Gastroesophageal sphincter (tissue), 4 donors: ENCODE results near the gene THADA. TPM values are rescaled to one million over a fixed set of nuclear protein-coding genes. Genes with fewer than 3 reads are reported as not detected.
A peak's percentile ranks its signal among the peaks of the same experiment; 100 is the strongest.

ENCODE experiments used
- ATAC-seq: fragments of 150-250 bp; one replicate; pipeline ENCODE4 v1.9.1; 2016; ENCODE audit warnings: mild to moderate bottlenecking, moderate library complexity
- H3K27ac ChIP-seq, 4 donors: fragments of 200-600 bp; sonication (generic) in 3 of 4; 1 replicate in 3 of 4; 2 replicates in 1 of 4; pipeline ENCODE4 v1.5.1; 2016 to 2019
- H3K27me3 ChIP-seq: fragments of 200-600 bp; sonication (generic); one replicate; pipeline ENCODE4 v1.5.1; 2019
- H3K36me3 ChIP-seq, 2 donors: fragments of 200-600 bp; sonication (generic); one replicate each; pipeline ENCODE4 v1.5.1; 2019; ENCODE audit warnings: control low read depth in 1 of 2
- H3K4me1 ChIP-seq, 3 donors: fragments of 200-600 bp; sonication (generic); 1 replicate in 2 of 3; 2 replicates in 1 of 3; pipeline ENCODE4 v1.5.1; 2016 to 2019; ENCODE audit warnings: control low read depth in 2 of 3
- H3K4me3 ChIP-seq, 2 donors: fragments of 200-600 bp; sonication (generic); one replicate each; pipeline ENCODE4 v1.5.1; 2019; ENCODE audit warnings: mild to moderate bottlenecking in 1 of 2, moderate library complexity in 1 of 2
- H3K9me3 ChIP-seq, 3 donors: fragments of 200-600 bp; sonication (generic); one replicate each; pipeline ENCODE4 v1.5.1; 2017 to 2019; ENCODE audit warnings: control low read depth in 2 of 3
- CTCF ChIP-seq, 4 experiments: fragments of 200-600 bp in 2 of 4; fragments of 450-650 bp in 2 of 4; sonication (generic) in 1 of 4; IDR thresholded peaks; one replicate each; pipeline ENCODE4 v1.5.1; 2017 to 2019; ENCODE audit warnings: antibody characterized with exemption in 4 of 4, mild to moderate bottlenecking in 2 of 4, moderate library complexity in 2 of 4
- EP300 ChIP-seq: sonication (generic); formaldehyde crosslinking; IDR thresholded peaks from one replicate; pipeline ENCODE4 v1.6.1; 2017; ENCODE audit warnings: antibody characterized with exemption, mild to moderate bottlenecking
- POLR2A ChIP-seq, 2 donors: fragments of 450-650 bp; IDR thresholded peaks; one replicate each; pipeline ENCODE4 v1.6.1; 2017; ENCODE audit warnings: antibody characterized with exemption in 2 of 2, mild to moderate bottlenecking in 2 of 2, moderate library complexity in 1 of 2
- POLR2AphosphoS5 ChIP-seq: sonication (generic); formaldehyde crosslinking; IDR thresholded peaks from one replicate; pipeline ENCODE4 v1.6.1; 2017; ENCODE audit warnings: antibody characterized with exemption
- WGBS, 2 donors: methylation state at CpG; one replicate each; pipeline ENCODE4 v1.1.5; 2018; ENCODE audit warnings: low coverage in 1 of 2; 5-methylcytosine and 5-hydroxymethylcytosine counted together
- total RNA-seq, 4 donors: library from RNA; depleted of rRNA; stranded (reverse); fragments of >200 nt; gene quantifications; one replicate each; pipeline ENCODE4 v1.1.0, GENCODE V29; 2016

The THADA gene
- total RNA-seq, 4 donors from 2014 or later, result 19.7 to 34.4 (median 22.3) TPM

- no peak overlapping the region for H3K27ac ChIP-seq
- ATAC-seq, result no peak
- no peak overlapping the region for H3K4me3 ChIP-seq
- H3K9me3 ChIP-seq, result no peaks in the 10 kb centered on the region
- TF ChIP-seq EP300 (no peak), POLR2A (IDR thresholded peaks at IDR 0.05) (no peak), CTCF (IDR thresholded peaks at IDR 0.05) (no peak), POLR2AphosphoS5 (no peak)
- H3K36me3 ChIP-seq, result peaks cover 0 to 44% of the 10 kb centered on the region in 2 donors
- peaks cover 4 to 31% (median 7%) of the 10 kb centered on the region in 3 donors for H3K4me1 ChIP-seq
- H3K27me3 ChIP-seq, result no peaks in the 10 kb centered on the region
These were observed 3.4 kb downstream of the THADA start for GRCh38 chr2:43592443-43592842.

- no peak overlapping the region for H3K4me3 ChIP-seq
- H3K9me3 ChIP-seq, result no peaks in the 10 kb centered on the region
- no peaks in the 10 kb centered on the region for H3K4me1 ChIP-seq
- no peaks in the 10 kb centered on the region for H3K27me3 ChIP-seq
- H3K27ac ChIP-seq, result no peak overlapping the region
- H3K36me3 ChIP-seq, result peaks cover 3 to 94% of the 10 kb centered on the region in 2 donors
- no peak for ATAC-seq
- TF ChIP-seq CTCF (IDR thresholded peaks at IDR 0.05) (no peak), POLR2A (IDR thresholded peaks at IDR 0.05) (no peak), POLR2AphosphoS5 (no peak), EP300 (no peak)
- WGBS, 2 donors, result 79 to 96% methylated on average over 3 of the region's 3 CpGs
These were observed 10.1 kb downstream of the THADA start for GRCh38 chr2:43585708-43586107.

GRCh38 chr2:43579275-43579981 is 16.4 kb downstream of the THADA start:
- no peak for ATAC-seq
- TF ChIP-seq POLR2AphosphoS5, result no peak
- peaks cover under 1 to 82% of the 10 kb centered on the region in 2 donors for H3K36me3 ChIP-seq
- H3K27me3 ChIP-seq, result no peaks in the 10 kb centered on the region
- peaks cover 0 to 10% (median 0%) of the 10 kb centered on the region in 3 donors for H3K4me1 ChIP-seq
- no peaks in the 10 kb centered on the region for H3K9me3 ChIP-seq
- no peak overlapping the region for H3K4me3 ChIP-seq
- WGBS, 2 donors, result 63 to 69% methylated on average over 5 of the region's 5 CpGs
- no peak overlapping the region for H3K27ac ChIP-seq

- ATAC-seq, result no peak
- H3K4me1 ChIP-seq, result peaks cover 0 to 23% (median 0%) of the 10 kb centered on the region in 3 donors
- H3K27ac ChIP-seq, result peak overlapping the region; percentile 37 to 54 (median 45)
- no peaks in the 10 kb centered on the region for H3K27me3 ChIP-seq
- H3K36me3 ChIP-seq, result peaks cover 0 to 73% of the 10 kb centered on the region in 2 donors
- TF ChIP-seq POLR2AphosphoS5 (peak; percentile 15), CTCF (IDR thresholded peaks at IDR 0.05) (peak; percentile 66 to 75 (median 72)), POLR2A (IDR thresholded peaks at IDR 0.05) (no peak), EP300 (no peak)
- no peak overlapping the region for H3K4me3 ChIP-seq
- WGBS, 2 donors, result 17 to 36% methylated on average over 5 to 7 of the region's 8 CpGs
- H3K9me3 ChIP-seq, result no peaks in the 10 kb centered on the region
These were observed 18.6 kb downstream of the THADA start for GRCh38 chr2:43576981-43577892.

- H3K36me3 ChIP-seq, result peaks cover 0 to 70% of the 10 kb centered on the region in 2 donors
- no peaks in the 10 kb centered on the region for H3K9me3 ChIP-seq
- peaks cover 0 to 19% (median 0%) of the 10 kb centered on the region in 3 donors for H3K4me1 ChIP-seq
- WGBS, 2 donors, result 100% methylated on average over 1 of the region's 1 CpG; no CpG with 5 or more reads in 1 of the 2 donors
- ATAC-seq, result no peak
- TF ChIP-seq EP300 (no peak), POLR2AphosphoS5 (no peak), POLR2A (IDR thresholded peaks at IDR 0.05) (no peak), CTCF (IDR thresholded peaks at IDR 0.05) (no peak)
- H3K27ac ChIP-seq, result peak overlapping the region in 1 of 4 donors; percentile 23
- H3K27me3 ChIP-seq, result no peaks in the 10 kb centered on the region
- H3K4me3 ChIP-seq, result no peak overlapping the region
These were observed 23.6 kb downstream of the THADA start for GRCh38 chr2:43572244-43572643.
